ENCODE measurements around the gene LRRC47.
"Not testable (repeated sequence)": the region's sequence is repeated elsewhere in the genome, so short reads cannot be mapped to it uniquely, and the experiment has no call there.

Gene LRRC47

DNA sequence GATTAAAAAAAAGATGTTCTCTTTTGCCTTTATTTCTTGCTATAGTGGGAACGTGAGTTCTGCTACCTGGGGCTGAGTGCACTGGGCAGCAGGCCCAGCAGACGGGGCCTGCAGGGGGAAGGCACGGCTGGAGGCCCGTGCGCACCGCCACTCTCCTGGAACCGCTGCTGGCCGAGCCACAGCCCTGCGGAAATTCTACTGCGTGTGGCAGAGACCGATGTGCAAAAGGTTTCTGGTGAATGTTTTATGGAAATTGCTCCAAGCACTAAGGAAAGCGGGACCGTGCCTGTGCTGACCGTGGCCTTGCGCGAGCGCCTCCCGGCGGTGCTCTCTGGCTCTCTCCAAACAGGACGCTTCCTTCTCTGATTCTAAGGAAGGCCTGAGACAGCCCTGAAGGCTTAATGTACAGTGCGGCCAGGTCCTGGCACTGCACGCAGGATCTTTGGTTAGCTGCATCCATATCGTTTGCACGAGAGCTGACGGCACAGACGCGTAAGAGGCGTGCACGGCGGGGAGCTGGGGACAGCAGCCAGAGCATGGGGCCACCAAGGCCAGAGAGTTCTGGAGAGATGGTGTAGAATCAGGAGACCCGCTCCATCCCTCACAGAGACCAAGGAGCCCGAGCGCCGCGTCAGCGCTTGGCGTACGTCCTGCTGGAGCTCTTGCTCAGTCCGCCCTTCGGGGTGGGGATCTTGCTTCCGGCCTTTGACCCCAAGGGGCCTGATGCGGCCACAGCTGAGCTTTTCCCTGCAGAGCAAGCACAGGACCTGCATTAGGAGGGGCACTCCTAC lies 18.7 kb upstream of the LRRC47 start:
- DNase-seq: no peak

DNA sequence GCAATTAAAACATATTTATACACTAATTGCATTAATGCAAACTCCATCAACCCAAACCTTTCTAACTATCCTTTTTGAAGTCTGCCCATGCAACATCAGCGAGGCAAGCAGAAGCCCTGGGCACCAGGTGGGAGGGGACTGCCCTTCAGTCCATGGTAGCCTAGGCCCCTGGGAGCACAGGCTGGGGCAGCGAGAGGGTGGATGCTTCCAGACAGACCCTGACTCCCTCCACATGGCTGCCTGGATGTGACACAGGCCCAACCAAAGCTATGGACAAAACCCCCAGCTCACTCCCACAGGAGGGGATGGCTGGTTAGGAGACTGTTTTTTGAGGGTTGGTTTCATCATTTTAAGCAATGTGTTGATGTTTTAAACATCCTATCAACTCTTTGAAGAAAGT lies 17.8 kb upstream of the LRRC47 start:
- DNase-seq: no peak

DNA sequence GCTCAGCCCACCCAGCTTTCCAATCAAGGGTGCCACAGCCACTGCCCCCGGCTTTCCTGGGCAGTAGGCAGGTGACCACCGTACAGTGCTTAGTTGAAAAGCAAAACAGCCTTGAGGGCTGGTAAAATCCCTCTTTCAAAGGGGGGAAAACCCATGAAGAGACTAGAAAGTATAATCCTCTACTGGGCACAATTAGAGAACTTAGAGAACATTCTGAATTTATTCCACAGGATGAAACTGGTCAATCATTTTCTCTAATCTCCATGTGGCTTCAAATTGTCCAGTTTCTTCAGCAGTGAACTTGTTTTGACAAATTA lies 15.3 kb upstream of the LRRC47 start:
- DNase-seq: no peak

DNA sequence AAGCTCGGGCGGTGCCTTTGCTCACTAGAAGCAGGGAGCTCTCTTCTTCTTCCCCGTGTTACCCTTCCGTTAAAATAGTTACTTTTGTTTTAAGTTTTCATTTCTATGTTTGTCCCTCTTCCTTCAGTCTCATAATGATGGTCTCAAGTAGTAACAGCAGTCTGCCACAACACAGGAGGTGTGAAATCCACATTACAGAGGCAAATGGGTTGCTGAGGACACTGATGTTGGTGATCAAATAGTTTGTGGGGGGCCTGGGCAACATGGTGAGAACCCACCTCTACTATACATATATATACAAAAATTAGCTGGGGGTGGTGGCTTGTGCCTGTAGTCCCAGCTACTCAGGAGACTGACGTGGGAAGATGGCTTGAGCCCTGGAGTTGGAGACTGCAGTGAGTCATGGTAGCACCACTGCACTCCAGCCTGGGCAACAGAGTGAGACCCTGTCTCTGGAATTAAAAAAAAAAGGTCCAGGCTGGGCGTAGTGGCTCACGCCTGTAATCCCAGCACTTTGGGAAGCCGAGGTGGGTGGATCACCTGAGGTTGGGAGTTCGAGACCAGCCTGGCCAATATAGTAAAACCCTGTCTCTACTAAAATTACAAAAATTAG lies 14.0 kb upstream of the LRRC47 start:
- DNase-seq: not testable (repeated sequence)

DNA sequence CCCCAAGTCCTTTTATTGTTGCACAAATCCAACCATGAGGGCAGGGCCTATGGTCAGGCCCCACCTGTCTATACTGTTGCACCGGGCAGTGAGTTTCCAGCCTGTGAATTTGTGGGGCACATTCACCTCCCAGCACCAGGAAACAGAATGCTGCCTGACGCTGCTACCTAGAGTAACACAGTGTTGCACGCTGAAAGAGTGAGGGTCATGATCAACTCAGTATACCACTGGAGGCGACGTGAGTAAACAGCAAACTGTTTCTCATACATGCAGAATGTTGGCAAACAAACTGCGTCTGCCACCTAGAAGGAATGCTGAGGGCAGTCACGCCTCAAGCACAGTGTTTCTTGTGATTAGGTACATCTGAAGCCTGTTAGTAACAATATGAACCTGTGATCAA lies 13.4 kb upstream of the LRRC47 start:
- DNase-seq: no peak

DNA sequence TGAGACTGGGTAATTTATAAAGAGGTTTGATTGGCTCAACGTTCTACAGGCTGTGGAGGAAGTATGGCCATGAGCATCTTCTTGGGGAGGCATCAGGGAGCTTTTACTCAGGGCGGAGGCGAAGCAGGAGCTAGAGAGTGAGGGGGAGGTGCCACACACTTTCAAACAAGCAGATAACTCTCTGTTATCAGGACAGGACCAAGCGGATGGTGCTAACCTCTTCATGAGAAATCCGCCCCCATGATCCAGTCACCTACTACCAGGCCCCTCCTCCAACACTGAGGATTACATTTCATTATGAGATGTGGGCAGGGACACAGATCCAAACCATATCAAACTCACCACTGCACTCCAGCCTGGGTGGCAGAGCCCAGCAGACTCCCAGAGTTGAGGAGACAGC lies 11.5 kb upstream of the LRRC47 start:
- DNase-seq: no peak

DNA sequence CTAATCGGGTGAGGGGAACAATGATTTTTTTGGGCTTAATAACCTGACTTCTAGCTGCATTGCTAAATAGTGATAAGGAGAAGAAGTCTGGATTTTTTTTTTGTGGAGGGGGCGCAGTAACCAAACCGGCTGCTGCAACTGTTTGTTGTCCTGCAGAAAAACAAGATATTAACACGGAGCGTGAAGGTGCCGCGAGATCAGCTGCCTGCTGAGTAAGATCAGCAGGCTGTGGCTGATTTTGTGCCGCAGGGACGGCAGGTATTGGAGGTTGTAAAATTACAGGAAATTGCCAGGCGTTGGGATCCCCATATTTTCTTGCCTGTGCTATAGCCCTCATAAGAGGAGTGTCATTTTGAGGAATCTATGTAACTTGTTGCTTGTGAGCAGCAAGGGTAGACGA lies 8.7 kb upstream of the LRRC47 start:
- no peak for DNase-seq

DNA sequence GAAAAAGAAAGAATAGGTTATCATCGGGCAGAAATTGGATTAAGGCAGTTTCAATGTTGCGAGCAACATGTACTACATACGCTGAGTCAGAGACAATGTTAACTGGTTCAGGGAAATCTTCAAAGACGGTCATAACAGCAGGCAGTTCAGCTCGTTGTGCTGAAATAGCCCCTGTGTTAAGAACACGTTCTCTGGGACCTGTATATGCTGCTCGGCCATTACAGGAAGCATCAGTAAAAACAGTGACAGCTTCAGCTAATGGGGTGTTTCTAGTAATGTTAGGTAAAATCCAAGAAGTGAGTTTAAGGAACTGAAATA lies 8.3 kb upstream of the LRRC47 start:
- DNase-seq: not testable (repeated sequence)

DNA sequence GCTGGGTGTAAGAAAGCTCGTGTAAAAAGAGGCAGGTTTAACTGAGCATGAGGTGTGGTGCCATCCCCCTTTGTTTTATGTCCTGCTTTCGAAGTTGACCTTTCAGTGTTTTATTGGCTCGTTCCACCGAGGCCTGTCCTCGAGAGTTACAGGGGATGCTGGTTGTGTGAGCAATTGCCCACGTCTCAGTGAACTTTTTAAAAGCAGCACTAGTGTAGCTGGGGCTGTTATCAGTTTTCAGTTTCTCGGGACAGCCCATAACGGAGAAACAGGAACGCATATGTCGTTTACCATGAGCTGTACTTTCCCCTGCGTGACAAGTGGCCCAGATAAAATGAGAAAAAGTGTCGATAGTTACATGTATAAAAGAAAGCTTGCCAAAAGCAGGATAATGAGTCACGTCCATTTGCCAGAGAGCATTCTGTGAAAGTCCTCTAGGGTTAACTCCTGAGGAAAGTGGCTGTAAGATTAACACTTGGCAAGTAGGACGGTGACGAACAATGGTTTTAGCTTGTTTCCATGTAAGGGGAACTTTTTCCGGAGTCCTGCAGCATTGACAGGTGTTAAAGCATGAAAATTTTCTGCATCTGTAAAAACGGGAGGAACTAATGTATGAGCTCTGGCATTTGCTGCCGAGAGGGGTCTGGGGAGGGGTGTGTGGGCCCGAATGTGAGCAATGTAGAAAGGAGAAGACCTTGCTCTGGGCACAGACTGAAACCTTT lies 7.8 kb upstream of the LRRC47 start:
- DNase-seq: no peak

DNA sequence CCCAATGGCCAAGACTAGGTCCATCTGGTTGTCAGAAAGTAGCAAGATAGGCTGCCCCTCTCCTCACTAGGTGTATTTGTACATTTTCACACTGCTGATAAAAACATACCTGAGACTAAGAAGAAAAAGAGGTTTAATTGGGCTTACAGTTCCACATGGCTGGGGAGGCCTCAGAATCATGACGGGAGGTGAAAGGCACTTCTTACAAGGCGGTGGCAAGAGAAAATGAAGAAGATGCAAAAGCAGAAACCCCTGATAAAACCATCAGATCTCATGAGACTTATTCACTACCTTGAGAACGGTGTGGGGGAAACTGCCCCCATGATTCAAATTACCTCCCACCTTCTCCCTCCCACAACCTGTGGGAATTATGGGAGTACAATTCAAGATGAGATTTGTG lies 4.5 kb upstream of the LRRC47 start:
- not testable (repeated sequence) for DNase-seq

DNA sequence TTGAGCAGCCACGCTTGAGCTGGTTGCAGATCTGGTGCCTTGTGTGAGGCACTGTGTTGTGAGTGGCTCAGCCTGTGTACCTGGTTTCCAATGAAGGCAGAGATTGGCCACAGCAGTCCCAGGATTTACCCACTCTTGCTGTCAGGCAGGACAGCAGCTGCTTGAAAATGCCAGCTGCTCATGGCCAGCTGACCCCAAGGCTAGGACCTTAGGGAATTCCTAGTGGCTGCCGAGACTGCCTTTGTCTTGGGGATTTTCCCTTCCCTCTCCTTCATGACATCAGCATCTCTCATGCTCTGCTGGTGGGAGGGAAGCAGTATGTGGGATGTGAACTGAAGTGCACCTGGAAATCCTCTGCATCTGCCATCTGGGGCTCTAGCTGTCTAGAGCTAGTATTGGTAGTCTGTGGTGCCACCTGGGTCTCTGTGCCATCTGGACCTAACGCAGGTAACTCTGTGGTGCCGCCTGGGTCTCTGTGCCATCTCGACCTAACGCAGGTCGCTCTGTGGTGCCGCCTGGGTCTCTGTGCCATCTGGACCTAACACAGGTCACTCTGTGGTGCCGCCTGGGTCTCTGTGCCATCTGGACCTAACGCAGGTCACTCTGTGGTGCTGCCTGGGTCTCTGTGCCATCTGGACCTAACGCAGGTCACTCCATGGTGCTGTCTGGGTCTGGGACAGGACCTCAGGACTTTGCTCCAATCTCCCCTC lies 3.8 kb upstream of the LRRC47 start:
- no peak for DNase-seq

DNA sequence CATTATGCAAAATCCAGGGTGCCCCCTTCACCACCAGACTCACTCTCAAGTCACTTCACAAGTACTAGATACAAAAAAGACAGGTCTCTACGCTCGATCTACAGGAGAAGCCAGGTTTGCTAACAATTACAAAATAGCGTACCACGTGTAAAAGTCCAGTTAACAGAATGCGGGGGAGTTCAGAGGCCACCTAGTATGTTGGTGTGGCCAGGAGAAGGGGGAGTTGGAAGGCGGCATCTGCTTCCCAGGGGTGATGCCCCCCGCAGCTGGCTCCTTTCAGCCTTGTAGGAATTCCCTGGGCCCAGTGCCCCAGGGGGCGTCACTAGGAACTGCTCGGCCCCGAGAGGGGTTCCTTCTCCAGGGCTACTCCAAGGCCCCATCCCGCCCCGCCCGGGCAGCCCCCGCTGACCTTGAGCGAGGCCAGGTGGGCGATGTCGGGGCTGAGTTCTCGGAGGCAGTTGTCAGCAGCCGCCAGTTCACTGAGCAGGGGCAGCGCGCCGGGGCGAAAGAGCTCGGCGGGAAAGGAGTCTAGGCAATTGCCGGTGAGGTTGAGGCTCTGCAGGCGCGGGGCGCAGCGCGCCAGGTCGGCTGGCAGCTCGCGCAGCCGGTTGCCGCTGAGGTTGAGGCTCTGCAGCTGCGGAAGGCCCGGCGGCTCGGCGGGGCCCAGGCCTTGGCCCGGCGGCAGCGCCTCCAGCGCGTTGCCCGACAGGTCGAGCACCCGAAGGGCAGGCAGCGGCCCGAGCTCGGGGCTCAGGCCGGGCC lies 664 bp downstream of the LRRC47 start:
- no peak for DNase-seq

DNA sequence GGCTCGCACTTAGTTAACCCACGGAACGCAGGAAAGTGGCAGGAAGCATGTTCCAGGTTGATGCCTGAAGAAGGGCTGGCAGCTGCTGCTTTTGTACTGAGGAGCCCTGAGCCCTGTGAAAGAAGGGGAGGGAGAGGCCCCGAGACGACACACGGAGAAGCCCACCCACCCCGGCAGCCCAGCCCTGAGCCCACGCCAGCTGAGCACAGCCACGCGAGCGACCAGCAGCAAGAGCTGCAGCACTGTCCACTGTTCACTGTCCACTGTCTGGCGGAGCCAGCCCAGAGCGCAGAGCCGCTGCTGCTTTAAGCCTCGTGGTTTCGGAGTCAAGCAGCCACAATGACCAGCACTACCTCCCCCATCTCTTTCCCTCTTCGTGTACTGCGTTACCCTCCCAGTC lies 5.3 kb downstream of the LRRC47 start:
- no peak for DNase-seq

DNA sequence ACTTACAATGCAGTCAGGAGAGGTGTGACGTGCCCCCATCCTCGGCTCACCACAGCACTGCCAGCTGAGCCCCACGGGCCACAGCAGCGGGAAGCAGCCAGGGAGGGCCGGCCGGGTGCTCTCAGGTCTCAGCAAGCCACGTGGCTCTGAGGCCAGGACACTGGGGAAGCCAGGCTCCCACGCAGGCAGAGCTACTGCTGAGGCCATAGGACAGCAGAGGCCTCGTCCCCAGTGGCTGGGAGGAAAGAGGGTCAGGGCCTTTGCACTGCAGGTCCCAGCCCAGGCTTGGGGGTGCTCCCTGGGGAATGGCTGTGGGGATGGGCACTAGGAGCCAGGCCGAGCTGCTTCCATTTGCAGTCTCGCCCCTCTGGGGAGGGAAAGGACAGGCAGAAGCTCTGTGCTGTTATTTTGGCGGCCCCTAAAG lies 5.8 kb downstream of the LRRC47 start:
- no peak for DNase-seq

DNA sequence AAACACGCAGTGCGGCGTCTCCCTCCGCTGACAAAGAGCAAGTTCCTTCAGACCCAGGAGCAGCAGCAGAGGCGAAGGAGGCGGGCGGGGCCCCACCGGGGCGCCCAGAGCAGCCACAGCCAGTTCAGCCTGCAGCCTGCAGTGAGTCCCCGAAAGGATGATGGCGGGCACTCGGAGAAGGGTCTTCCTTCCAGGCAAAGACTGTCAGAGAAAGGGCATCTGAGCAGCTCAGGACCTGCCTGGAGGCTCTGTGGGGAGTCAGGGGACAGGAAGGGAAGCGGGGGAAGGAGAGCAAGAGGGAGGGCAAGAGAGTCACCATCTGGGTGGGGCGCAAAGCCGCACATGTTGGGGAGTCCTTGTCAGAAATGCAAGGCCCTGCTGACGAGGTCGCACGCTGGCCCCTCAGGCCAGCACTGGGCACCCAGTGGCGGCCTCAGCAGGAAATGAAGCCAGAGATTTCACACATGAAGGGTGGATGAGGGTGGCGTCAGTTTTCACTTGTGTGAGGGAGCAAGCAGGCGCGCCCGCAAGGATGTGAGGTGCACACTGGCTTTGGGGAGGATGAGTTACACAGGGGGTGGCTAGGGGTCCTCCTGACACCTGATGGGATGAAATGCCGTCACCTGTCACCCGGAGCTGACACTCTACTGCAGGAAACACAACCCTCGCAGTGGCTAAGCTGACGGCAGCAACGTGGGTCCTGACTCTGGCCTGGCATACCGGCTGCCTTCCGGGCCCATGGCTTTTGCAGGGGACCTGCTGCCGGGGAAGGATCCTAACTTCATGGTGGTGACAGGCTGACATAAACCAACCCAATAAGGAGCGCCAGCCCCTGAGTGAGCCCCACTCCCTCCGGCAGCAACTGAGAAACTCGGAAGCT lies 6.6 kb downstream of the LRRC47 start:
- no peak for DNase-seq

DNA sequence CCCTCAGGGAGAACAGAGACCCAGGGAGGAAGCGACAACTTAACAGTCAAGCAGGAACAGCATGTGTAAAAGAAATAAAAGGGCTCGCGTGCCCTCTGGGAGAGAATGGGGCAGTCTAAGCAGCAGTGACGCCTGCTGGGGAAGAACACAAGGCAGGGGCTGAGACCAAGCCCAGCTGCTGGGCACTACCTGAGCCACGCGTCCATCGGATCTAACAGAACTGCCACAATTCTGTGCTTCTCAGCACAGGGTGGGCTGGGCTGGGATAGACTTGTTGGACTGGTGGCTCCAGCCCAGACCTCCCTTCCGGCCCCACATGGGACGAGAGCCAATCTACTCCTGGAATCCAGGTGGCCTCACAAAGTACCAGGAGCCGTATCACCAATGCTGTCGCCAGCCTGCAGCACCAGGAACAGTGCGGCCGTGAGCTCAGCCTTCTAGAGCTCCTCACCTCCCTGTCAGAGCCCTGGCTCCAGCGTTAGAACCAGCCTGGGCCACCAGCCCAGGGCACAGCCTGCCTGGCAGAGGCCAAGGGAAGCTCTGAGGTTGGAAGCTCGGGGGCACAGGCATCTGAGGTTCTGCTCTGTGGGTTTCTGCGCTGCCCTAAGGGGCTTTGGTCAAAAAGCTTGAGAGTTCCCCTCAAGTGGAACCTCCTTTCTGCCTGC lies 7.4 kb downstream of the LRRC47 start:
- no peak for DNase-seq

DNA sequence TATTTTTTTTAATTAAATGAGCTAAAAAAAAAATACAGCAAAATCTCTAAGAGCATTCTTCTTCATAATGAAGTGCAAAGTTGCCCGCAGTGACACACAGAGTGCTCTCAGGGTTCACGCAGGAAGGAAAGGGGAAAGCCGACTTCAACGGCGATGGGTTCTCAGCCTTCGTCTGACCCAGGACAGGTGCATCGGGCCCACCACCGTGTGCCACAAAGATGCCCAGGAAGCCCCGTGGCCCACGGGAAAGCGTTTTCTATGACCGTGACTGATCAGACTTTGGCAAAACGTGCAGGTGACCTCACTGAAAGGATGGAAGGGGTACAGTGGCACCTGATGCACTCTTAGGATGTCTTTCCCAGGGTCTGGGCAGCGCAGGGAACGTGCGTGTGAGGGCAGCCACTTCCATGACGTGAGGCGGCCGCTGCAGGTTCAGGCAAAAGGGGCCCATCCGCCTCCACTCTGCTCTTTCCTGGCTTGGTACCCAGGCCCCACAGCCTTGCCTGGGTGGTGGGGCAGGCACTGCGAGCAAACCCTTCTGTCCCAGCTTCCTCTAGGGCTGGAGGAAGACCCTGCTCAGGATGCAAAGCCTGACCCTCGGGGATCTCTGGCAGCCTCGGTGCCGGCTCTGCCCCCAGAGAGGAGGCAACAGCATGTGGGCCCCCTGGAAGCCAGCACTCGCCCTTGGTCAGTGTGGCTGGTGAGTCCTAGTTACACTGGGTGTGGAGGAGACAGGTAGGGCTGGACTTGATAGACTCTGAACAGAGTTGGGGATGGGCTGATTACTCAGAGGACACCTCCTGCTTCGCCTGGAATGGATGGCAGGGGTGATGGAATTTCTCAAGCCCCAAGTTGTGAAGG lies 8.3 kb downstream of the LRRC47 start:
- DNase-seq: no peak

DNA sequence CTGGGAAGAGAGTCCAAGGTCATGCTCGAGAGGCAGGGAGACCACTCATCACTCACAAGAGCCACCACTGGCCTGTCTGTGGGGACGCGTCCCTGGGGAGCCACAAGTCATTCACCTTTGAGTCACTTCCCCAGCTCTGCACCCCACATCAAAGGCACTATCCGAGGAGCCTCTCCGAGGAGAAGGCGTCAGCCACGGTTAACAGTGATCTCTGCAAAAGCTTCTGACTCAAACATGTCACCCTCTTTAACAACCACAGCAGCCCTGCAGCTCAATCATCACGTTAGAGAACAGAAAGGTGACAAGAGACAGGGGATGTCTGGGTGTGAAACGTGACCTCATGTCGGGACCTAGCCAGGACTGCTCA lies 9.0 kb downstream of the LRRC47 start:
- no peak for DNase-seq

DNA sequence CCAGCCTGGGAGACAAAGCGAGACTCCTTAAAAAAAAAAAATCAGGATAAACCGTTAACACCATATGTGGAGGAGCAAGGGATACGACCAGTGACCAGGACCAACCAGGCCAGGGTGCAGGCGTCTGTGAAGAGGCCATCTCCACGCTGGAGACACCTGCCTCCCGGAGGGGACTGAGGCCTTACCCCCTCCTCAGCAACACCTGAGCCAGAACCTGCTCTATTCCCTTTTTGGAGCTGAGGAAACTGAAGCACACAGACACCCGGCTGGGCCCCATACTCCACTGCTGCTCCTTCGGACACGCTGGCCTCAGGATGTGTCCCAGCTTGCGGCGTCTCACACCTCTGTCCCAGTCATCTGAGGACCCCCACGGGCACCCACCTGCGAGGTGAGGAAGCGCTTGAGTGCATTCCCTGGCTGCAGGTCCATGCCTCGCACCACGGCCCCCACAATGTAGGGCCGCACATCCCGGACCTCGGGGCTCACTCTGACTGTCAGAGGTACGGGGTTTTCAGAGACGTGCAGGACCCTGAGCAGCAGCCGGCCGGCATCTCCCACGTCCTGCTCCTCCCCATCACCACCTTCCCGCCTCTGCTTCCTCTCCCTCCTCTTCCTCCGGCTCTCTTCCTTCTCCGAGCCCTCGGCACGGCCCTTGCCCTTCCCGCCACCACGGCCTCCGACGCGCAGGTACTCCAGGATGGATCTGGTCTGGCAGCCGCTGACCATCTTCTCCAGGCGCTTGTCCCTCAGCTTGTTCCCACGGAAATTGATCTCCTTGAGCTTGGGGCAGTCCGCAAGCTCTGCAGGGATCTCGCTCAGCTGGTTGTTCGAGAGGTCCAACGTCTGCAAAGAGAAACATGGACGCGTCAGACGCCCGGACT lies 9.6 kb downstream of the LRRC47 start:
- no peak for DNase-seq
